Measurements from ENCODE around the gene STEEP1. TPM values are rescaled to one million over a fixed set of nuclear protein-coding genes. Genes with fewer than 3 reads are reported as not detected.

STEEP1 gene
- total RNA-seq, 1 experiment from 2014 or later: 28.2 TPM

- TF ChIP-seq ZFX (IDR thresholded peaks at IDR 0.05) (no peak), RAD21 (IDR thresholded peaks at IDR 0.05; ENCODE audit: low read depth) (no peak), TCF7L2 (IDR thresholded peaks at IDR 0.05; ENCODE audit: borderline replicate concordance, extremely low read depth, insufficient read depth, insufficient read length) (no peak), SIN3A (IDR thresholded peaks at IDR 0.05; ENCODE audit: low read depth) (no peak), CBX3 (IDR thresholded peaks at IDR 0.05; ENCODE audit: low read depth) (no peak), CEBPB (IDR thresholded peaks at IDR 0.05; ENCODE audit: low read depth) (no peak), FOSL1 (IDR thresholded peaks at IDR 0.05; ENCODE audit: low read depth) (no peak), SP1 (IDR thresholded peaks at IDR 0.05; ENCODE audit: low read depth) (no peak), ELF1 (IDR thresholded peaks at IDR 0.05; ENCODE audit: borderline replicate concordance, low read depth) (no peak), MAX (IDR thresholded peaks at IDR 0.05) (no peak), SRF (IDR thresholded peaks at IDR 0.05; ENCODE audit: low read depth) (no peak), JUND (IDR thresholded peaks at IDR 0.05) (no peak), POLR2A (IDR thresholded peaks at IDR 0.05; ENCODE audit: borderline replicate concordance, extremely low read depth, insufficient read depth, insufficient read length) (no peak)
- TF ChIP-seq, protein P1, sequence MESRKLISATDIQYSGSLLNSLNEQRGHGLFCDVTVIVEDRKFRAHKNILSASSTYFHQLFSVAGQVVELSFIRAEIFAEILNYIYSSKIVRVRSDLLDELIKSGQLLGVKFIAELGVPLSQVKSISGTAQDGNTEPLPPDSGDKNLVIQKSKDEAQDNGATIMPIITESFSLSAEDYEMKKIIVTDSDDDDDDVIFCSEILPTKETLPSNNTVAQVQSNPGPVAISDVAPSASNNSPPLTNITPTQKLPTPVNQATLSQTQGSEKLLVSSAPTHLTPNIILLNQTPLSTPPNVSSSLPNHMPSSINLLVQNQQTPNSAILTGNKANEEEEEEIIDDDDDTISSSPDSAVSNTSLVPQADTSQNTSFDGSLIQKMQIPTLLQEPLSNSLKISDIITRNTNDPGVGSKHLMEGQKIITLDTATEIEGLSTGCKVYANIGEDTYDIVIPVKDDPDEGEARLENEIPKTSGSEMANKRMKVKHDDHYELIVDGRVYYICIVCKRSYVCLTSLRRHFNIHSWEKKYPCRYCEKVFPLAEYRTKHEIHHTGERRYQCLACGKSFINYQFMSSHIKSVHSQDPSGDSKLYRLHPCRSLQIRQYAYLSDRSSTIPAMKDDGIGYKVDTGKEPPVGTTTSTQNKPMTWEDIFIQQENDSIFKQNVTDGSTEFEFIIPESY (IDR thresholded peaks at IDR 0.05; ENCODE audit: extremely low read depth, insufficient replicate concordance, low read length): no peak
- Histone ChIP-seq H3K4me2 (ENCODE audit: low read length) (no peak overlapping the region), H3K4me1 (ENCODE audit: control insufficient read depth in 1 of 2, insufficient read depth in 2 of 2, low read length in 2 of 2) (no peaks in the 10 kb centered on the region), H3K9me3 (ENCODE audit: control insufficient read depth in 1 of 2, insufficient read depth in 1 of 2, low read depth in 1 of 2, low read length in 2 of 2) (no peaks in the 10 kb centered on the region), H3K79me2 (ENCODE audit: insufficient read depth, low read length) (no peaks in the 10 kb centered on the region), H3K9me2 (ENCODE audit: insufficient read depth) (no peaks in the 10 kb centered on the region), H2AFZ (ENCODE audit: low read depth, low read length, poor library complexity, severe bottlenecking) (no peak overlapping the region), H4K20me1 (ENCODE audit: insufficient read depth) (no peaks in the 10 kb centered on the region), H3K27ac (ENCODE audit: low read depth, low read length) (no peak overlapping the region), H3K27me3 (ENCODE audit: insufficient read depth, low read length) (no peaks in the 10 kb centered on the region), H3K9ac (ENCODE audit: low read length) (no peak overlapping the region), H3K4me3 (replicated peaks in 1 of 2; ENCODE audit: low read depth in 1 of 2, low read length in 2 of 2) (no peak overlapping the region), H3K36me3 (ENCODE audit: control insufficient read depth in 1 of 2, insufficient read depth in 2 of 2, low read length in 2 of 2) (no peaks in the 10 kb centered on the region)
- ChIA-PET CTCF (interaction anchor here (1.1 kb wide), 1 partner anchor 18 kb away, joined by 4 read pairs; no protein-coding TSS in a partner anchor), POLR2A (no interaction called here), RAD21 (ENCODE audit: low non-redundant PET in 1 of 2, low total read pairs in 2 of 2, uncharacterized antibody in 2 of 2, unreplicated experiment in 2 of 2) (no interaction called here)
- DNase-seq (ENCODE audit: low read depth, low spot score): no peak
- intact Hi-C loops (cut with micrococcal nuclease): no loop called here
- no peak for ATAC-seq
- no TSS peak for BruUV-seq (replicated peaks)
Measured at GRCh38 chrX:119529345-119530276, 35.6 kb downstream of the STEEP1 start.
